GM10847 (cell line): ENCODE data around the gene C16orf89.

Experiments used
- POLR2A ChIP-seq: IDR thresholded peaks from 2 replicates; pipeline ENCODE4 v1.6.1; 2011; ENCODE audit not compliant: insufficient read length; ENCODE audit errors: extremely low read depth

The C16orf89 gene

DNA sequence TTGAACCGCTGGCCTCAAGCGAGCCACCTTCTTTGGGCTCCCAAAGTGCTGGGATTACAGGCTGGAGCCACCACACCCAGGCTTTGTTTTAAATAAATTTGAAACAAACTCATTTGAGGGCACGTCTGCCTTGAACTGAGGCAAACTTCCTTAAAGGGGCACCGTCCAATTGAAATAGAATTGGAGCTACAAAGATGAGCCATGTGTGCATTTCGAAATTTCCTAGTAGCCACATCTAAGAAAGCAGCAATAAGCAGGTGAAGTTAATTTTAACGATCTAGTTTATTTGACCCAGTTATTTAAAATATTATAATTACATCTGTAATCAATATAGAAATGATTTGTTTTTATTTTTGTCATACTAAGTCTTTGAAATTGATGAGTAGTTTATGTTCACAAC, 755 bp upstream of the C16orf89 start:
- no peak for TF ChIP-seq POLR2A

GRCh38 chr16:5065326-5065725, 430 bp downstream of the C16orf89 start:
- no peak for TF ChIP-seq POLR2A

GRCh38 chr16:5064915-5065314, 841 bp downstream of the C16orf89 start:
- TF ChIP-seq POLR2A: no peak

DNA sequence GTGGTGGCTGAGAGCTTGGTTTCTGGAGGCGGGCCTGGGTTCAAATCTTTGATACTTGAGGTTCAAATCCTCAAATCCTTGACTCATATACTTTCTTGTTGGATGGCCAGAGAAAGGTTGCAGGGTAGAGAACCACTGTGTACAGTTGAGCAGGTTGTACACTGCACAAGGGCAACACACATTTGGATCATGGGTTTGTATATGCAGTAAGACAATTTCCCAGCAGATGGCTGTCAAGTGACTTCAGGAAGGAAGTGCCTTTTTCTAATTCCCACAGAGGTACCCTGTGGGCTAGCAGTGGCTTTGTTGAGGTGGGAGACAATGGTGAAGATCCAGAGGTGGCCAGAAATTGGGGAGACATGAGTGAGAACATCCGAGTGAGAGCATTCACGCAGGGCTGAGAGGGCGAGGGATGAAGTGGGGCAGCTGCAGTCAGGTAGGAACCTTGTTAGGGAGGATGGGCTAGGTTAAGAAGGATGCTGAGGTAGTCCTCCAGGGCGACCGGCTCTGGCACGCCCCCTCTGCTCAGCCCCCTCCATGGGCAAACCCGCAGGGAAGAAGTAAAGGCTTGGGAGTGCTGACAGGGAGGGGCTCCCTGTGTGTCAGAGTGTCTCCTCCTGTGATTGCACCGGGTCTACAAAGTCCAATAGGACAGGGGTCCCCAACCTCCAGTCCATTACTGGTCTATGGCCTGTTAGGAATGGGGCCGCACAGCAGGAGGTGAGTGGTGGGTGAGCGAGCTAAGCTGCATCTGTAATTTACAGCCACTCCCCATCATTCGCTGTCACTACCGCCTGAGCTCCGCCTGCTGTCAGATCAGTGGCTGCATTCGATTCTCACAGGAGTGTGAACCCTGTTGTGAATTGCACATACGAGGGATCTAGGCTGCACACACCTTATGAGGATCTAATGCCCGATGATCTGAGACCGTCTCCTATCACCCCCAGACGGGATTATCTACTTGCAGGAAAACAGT, 2.7 kb downstream of the C16orf89 start:
- TF ChIP-seq POLR2A: no peak

DNA sequence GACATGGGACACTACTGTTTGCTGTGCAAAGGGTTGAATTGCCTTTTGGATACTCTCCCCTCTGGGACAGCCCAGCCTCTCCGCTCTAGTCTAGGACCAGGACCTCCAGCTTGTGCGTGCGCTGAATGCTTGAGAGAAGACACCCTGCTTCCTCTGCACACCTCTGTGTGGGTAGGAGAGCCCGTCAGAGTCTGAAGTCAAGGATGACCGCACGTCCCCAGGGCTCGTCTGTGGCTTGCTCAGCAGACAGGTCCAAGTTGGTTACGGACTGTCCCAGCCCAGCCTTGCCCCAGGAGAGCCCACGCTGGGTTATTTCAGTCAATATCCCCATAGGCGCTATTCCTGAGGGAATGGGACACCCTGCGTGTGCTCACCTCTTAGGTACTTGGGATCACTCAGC, 3.7 kb downstream of the C16orf89 start:
- TF ChIP-seq POLR2A: no peak

GRCh38 chr16:5060073-5060641, 5.6 kb downstream of the C16orf89 start:
- TF ChIP-seq POLR2A: no peak

DNA sequence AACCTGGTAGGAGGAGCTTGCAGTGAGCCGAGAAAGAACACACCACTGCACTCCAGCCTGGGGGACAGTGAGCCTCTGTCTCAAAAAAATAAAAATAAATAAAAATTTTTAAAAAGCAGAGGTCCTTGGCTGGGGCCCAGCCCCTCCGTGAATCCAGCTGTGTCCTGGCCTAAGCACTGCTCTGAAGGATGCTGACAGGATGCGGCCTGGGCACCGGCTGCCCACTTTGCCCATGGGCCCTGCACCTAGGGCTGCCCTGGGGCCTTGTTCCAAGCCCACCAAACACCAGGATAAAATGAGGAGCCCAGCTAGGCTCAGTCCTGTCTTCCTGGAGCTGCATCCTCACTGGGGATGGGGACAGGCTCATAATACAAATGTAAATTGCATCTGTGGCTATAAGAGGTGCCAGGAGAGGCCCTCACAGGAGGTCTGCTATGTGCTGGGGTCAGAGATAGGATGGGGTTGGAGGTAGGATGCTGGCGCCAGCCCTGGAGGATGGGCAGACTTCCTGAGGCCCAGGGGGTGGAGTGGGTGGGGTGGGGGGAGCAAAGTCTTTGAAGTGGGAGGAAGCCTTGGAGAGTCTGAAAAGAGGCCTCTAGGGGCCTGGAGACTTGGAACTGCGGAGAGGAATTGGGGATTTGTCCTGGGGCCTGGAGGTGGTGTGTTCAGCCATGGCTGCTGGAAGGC, 6.2 kb downstream of the C16orf89 start:
- no peak for TF ChIP-seq POLR2A

DNA sequence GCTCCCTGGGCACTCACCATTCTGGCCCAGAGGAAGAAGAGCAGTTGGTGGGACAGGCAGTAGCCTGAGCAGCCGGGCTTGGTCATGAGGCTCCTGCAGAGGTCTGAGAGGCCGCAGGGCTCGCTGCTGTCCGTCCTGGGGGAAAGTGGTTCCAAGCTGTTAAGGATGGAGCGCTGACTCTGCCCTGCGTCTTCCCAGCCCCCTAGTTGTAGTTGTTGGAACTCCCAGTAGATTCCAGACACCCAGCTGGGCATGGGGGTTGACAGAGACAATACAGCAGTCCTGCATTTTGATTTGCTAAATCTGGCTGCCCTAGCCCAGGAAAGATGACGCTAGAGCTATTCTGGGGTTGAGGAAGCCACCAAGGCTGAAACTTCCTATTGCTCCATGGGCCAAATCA, 7.3 kb downstream of the C16orf89 start:
- TF ChIP-seq POLR2A: no peak

GRCh38 chr16:5056352-5056751, 9.4 kb downstream of the C16orf89 start:
- TF ChIP-seq POLR2A: no peak

DNA sequence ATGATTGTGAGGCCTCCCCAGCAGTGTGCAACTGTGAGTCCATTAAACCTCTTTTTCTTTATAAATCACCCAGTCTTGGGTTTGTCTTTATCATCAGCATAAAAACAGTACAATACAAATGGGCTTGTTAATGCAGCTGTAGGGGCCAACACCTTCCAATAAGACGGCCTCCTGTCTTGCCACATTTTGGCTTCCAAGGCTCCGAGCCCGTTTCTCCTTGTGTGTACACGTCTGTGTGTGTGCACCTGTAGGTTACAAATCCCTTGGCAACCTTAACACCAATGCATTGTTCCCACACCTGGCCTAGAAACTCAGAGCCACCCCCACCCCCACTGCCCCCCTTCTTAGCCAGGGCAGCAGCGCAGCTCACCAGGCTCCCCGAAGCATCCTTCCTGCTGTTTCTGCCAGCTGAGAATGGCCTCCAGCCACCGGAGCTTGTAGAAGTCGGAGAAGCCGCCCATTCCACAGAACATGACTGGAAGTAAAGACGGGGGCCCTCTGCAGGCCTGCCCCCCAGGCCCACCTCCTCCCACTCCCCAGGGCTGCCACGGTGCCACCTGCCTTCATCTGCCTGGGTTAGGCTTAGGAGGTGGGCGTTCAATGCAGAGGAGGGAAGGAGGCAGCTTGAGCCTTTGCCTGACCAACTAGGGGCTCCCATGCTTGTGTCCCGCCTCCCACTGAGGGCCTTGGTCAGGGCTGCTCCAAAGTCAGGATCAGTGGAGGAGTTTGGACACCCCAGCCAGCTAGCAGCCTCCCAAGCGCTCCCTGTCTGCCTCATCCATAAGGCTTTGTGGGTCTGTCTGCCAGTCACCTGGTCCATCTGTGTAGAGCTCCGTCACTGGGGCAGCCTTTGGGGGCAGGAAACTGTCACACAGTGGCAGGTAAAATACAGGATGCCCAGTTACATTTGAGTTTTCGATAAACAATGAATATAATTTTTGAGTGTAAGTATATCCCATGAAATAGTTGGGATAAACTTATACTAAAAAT, 10.6 kb downstream of the C16orf89 start:
- TF ChIP-seq POLR2A: no peak

DNA sequence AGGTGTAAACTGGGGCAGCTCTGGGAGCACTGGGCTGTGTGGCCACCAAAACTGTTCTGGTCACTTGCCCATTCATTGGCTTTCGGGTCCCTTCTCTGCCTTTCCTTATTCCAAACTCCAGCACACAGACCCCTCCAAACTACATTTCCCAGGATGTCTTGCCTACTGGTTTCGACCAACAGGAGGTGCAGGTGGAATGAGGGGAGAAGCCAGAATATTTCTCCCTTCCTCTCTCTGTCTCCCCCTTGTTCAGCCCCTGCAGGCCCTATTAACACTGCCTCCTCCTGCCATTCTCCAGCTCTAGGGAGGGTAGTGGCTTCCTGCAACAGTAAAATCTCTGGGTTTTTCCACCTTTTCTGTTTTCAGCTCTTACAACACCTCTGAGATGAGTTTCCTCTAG, 18.8 kb downstream of the C16orf89 start:
- no peak for TF ChIP-seq POLR2A

- no peak for TF ChIP-seq POLR2A
Measured at GRCh38 chr16:5045499-5046115, 20.1 kb downstream of the C16orf89 start.

- no peak for TF ChIP-seq POLR2A
Measured at GRCh38 chr16:5044011-5044540, 21.7 kb downstream of the C16orf89 start.

- no peak for TF ChIP-seq POLR2A
Measured at GRCh38 chr16:5042574-5043171, 23.1 kb downstream of the C16orf89 start.
